Left ventricle myocardium inferior (tissue), 1 donor: ENCODE data around the gene RALGDS. TPM values are rescaled to one million over a fixed set of nuclear protein-coding genes. Genes with fewer than 3 reads are reported as not detected.

Experiments used
- DNase-seq: peaks from one replicate; pipeline ENCODE4 v3.0.0-alpha.2; 2020
- H3K27ac ChIP-seq: fragments of 200-600 bp; replicated peaks from 2 replicates; pipeline ENCODE4 v1.8.0; 2021
- H3K27me3 ChIP-seq: fragments of 200-600 bp; 2 replicates; pipeline ENCODE4 v1.8.0; 2021; ENCODE audit warnings: low read depth
- H3K36me3 ChIP-seq: fragments of 200-600 bp; 2 replicates; pipeline ENCODE4 v1.8.0; 2021
- H3K4me1 ChIP-seq: fragments of 200-600 bp; 2 replicates; pipeline ENCODE4 v1.8.0; 2021
- H3K4me3 ChIP-seq: fragments of 200-600 bp; 2 replicates; pipeline ENCODE4 v1.8.0; 2021; ENCODE audit warnings: mild to moderate bottlenecking, moderate library complexity
- H3K9me3 ChIP-seq: fragments of 200-600 bp; replicated peaks from 2 replicates; pipeline ENCODE4 v1.8.0; 2021
- CTCF ChIP-seq: fragments of 200-600 bp; IDR thresholded peaks from 2 replicates; pipeline ENCODE4 v1.8.0; 2021; ENCODE audit warnings: antibody characterized with exemption, mild to moderate bottlenecking, borderline replicate concordance
- intact Hi-C: fragments of 100-400 bp; cut with micrococcal nuclease; formaldehyde crosslinking; loops from one replicate; pipeline ENCODE4 v1.11.0; 2022
- total RNA-seq: library from RNA; stranded (reverse); fragmentation: NEBNext Ultra II Directional; extraction: Animal tissue kit (Norgen Biotek cat#: 25700); gene quantifications from one replicate; pipeline ENCODE4 v1.2.1, GENCODE V29; 2021
- donor health status: DM: no; HTN: yes; CAD: no; lungs with severe emphysema.

Gene RALGDS
- total RNA-seq, 1 donor from 2014 or later: 24.6 TPM

GRCh38 chr9:133103183-133103986 is 17.7 kb downstream of the RALGDS start:
- TF ChIP-seq CTCF: peak; percentile 98
- intact Hi-C loops: no loop called here
- peaks cover 97% of the 10 kb centered on the region for H3K36me3 ChIP-seq

GRCh38 chr9:133102190-133103021 is 18.6 kb downstream of the RALGDS start:
- DNase-seq: no peak
- Histone ChIP-seq H3K36me3 (peaks cover 97% of the 10 kb centered on the region), H3K4me3 (no peak overlapping the region), H3K27me3 (no peaks in the 10 kb centered on the region), H3K27ac (no peak overlapping the region), H3K9me3 (peaks cover under 1% of the 10 kb centered on the region), H3K4me1 (peaks cover 17% of the 10 kb centered on the region)
- no peak for TF ChIP-seq CTCF
- intact Hi-C loops: no loop called here

More at GRCh38 chr9:133103183-133103986, 17.7 kb downstream of the RALGDS start:
- H3K9me3 ChIP-seq: no peaks in the 10 kb centered on the region
- peak; percentile 70 for DNase-seq
- peaks cover 17% of the 10 kb centered on the region for H3K4me1 ChIP-seq
- H3K27ac ChIP-seq: peak overlapping the region; percentile 9
- no peak overlapping the region for H3K4me3 ChIP-seq
- no peaks in the 10 kb centered on the region for H3K27me3 ChIP-seq

- intact Hi-C loops: no loop called here
- Histone ChIP-seq H3K27ac (no peak overlapping the region), H3K27me3 (no peaks in the 10 kb centered on the region), H3K9me3 (peaks cover 9% of the 10 kb centered on the region), H3K36me3 (peaks cover 97% of the 10 kb centered on the region), H3K4me1 (peaks cover 17% of the 10 kb centered on the region), H3K4me3 (no peak overlapping the region)
- TF ChIP-seq CTCF: no peak
- no peak for DNase-seq
Observed at GRCh38 chr9:133101356-133102189, 19.5 kb downstream of the RALGDS start.

- no peak for DNase-seq
- no peak for TF ChIP-seq CTCF
- Histone ChIP-seq H3K36me3 (peaks cover 95% of the 10 kb centered on the region), H3K4me3 (no peak overlapping the region), H3K9me3 (peaks cover 18% of the 10 kb centered on the region), H3K27me3 (no peaks in the 10 kb centered on the region), H3K4me1 (peaks cover 17% of the 10 kb centered on the region), H3K27ac (no peak overlapping the region)
- intact Hi-C loops: no loop called here
Observed at GRCh38 chr9:133100506-133101355, 20.3 kb downstream of the RALGDS start.
